ENCODE results near the gene ERV3-1. TPM values are rescaled to one million over a fixed set of nuclear protein-coding genes. Genes with fewer than 3 reads are reported as not detected.
"Not testable (repeated sequence)": the region's sequence is repeated elsewhere in the genome, so short reads cannot be mapped to it uniquely, and the experiment has no call there.

Gene ERV3-1, protein sequence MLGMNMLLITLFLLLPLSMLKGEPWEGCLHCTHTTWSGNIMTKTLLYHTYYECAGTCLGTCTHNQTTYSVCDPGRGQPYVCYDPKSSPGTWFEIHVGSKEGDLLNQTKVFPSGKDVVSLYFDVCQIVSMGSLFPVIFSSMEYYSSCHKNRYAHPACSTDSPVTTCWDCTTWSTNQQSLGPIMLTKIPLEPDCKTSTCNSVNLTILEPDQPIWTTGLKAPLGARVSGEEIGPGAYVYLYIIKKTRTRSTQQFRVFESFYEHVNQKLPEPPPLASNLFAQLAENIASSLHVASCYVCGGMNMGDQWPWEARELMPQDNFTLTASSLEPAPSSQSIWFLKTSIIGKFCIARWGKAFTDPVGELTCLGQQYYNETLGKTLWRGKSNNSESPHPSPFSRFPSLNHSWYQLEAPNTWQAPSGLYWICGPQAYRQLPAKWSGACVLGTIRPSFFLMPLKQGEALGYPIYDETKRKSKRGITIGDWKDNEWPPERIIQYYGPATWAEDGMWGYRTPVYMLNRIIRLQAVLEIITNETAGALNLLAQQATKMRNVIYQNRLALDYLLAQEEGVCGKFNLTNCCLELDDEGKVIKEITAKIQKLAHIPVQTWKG
- 1.5 and 4.0 TPM in 2 replicates for total RNA-seq (2014; rRNA removed; shearing (Covaris generic))

DNA sequence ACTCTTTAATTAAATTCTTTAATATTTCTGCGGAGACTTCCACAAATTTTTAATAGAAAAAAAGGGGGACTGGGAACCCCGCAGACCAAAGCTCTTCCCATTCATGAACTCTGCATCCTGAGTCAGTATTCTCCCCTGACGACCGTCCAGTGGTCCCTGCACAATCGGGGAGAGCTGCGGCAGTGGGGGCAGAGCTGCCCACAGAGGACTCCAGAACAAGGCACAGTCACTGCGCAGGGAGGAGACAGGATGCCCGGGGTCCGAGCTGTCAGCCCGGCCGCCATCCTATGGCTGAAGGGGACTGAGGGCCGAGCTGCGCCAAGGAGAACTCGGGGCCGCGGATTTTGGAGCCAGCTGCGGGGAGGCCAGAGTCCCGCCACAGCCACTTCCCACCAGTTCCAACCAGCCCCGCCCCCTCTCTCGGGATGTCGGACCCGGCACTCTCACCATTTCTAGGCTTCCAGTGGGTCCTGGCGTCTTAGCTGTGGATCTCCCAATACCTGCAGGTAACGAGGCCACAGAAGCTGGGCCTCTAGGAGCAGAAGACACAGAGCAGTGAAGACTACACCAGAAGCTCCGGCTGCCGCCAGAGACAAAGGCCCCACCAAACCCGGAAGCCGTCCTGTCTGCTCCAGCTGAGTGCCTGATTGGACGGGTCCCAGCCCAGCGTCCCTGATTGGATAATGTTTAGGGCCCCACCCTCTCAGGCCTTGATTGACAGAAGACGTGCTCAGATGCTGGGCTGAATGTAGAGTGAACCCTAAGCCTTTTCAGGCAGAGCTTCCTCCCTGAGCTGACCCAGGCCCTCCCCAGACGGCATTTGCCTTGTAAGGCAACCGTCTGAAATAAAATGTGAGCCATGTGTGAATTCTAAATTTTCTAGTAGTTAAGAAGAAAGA lies at the start of gene ERV3-1:
TSS of gene ERV3-1 (minus strand) at position 594 of the 899 bp plus-strand sequence. CDS start 13,661 bp downstream, outside the sequence.
- H3K36me3 ChIP-seq: peaks cover 22% of the 10 kb centered on the region
- peak within 1 kb of the TSS; percentile 59 for H3K4me3 ChIP-seq
- peaks cover 3% of the 10 kb centered on the region; the same call in 1 of the 2 replicates for H3K4me1 ChIP-seq (replicated peaks)
- peak; percentile 89 to 93 for DNase-seq (ENCODE audit: low read depth in 1 of 2, low spot score in 2 of 2)
- no peaks in the 10 kb centered on the region for H3K27me3 ChIP-seq (replicated peaks)
- no peaks in the 10 kb centered on the region for H3K9me3 ChIP-seq (replicated peaks)
- peak within 1 kb of the TSS; percentile 56 for H3K27ac ChIP-seq

DNA sequence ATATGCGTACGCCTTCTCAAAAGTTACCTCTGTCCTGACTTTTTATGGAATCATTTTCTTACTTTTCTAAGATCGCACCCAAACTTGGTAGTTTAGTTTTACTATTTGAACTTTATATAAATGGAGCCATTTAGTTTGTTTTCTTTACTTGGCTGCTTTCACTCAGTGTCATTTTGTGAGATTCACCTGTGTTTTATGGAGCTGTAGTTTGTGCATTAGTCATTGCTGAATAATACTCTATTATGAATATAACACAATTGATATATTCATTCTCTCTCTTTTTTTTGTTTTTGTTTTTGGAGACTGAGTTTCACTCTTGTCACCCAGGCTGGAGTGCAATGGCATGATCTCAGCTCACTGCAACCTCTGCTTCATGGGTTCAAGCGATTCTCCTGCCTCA lies 49.3 kb upstream of the ERV3-1 start:
- H3K9me3 ChIP-seq (replicated peaks); H3K36me3 ChIP-seq; H3K27ac ChIP-seq; H3K4me1 ChIP-seq (replicated peaks); H3K27me3 ChIP-seq (replicated peaks); H3K4me3 ChIP-seq; DNase-seq (ENCODE audit: low read depth in 1 of 2, low spot score in 2 of 2): not testable (repeated sequence)

DNA sequence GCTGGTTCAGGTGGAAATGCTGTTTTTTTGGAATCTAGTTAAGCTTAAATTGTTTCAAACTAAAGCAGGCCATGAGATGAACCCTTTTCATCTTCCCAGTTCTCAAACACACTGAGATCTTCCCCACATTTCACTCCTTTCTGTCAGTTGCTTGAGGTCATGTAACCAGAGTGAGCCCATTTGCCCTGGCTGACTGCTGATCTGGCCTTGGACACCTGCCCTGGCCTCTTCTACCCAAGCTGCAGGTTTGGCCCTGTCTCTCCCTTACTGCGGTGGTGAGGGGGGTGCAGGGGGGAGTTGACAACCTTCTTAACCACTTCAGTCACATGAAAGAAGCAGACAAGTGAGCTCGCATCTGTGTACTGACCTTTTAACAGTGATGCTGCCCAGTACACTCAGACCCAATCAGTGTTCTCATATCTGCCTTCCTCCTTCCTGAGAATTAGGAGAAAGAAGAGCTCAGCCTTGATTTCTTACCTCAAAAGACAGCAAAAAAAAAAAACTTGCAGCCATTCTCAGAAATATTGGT lies 48.0 kb upstream of the ERV3-1 start:
- not testable (repeated sequence) for H3K27me3 ChIP-seq (replicated peaks)

DNA sequence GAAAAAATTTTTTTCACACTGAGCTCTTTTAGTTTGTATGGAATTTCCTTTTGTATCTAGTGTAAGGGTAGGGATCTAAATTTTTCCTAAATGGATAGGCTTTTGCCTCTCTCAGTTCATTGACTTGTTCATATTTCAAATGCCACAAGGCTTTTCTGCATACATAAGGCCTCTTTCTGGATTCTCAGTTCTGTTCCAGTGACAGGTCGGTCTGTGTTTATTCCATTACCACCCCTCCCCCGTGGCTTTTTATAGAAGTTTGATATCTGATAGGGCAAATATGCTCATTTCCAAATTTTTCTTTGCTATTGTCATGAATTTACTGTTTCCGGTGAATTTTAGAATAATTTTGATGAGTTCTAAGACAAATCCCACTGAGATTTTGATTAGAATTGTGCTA lies 45.2 kb upstream of the ERV3-1 start:
- not testable (repeated sequence) for H3K9me3 ChIP-seq (replicated peaks); H3K27me3 ChIP-seq (replicated peaks); DNase-seq (ENCODE audit: low read depth in 1 of 2, low spot score in 2 of 2); H3K4me3 ChIP-seq; H3K36me3 ChIP-seq; H3K27ac ChIP-seq; H3K4me1 ChIP-seq (replicated peaks)

More for the DNA sequence above, 48.0 kb upstream of the ERV3-1 start:
- DNase-seq (ENCODE audit: low read depth in 1 of 2, low spot score in 2 of 2); H3K27ac ChIP-seq; H3K36me3 ChIP-seq; H3K4me1 ChIP-seq (replicated peaks); H3K9me3 ChIP-seq (replicated peaks); H3K4me3 ChIP-seq: not testable (repeated sequence)

DNA sequence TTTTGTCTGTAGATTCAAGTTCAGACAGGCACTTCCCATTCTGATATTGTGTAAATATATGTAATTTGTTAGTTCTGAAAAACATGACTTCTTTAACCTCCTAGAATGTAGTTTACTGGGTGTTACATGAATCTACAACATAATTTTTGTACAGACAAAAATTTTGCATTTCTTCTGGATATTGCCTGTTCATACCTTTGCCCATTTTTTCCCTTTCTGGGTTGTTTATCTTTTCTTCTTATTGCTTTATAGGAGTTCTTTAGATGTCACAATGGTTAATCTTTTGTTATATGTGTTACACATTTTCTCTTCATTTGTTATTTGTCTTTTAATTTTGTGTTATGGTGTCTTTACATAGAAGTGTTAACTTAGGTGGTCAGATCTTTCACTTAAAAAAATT lies 44.7 kb upstream of the ERV3-1 start:
- not testable (repeated sequence) for DNase-seq (ENCODE audit: low read depth in 1 of 2, low spot score in 2 of 2); H3K27me3 ChIP-seq (replicated peaks); H3K4me1 ChIP-seq (replicated peaks); H3K27ac ChIP-seq; H3K9me3 ChIP-seq (replicated peaks); H3K36me3 ChIP-seq; H3K4me3 ChIP-seq

DNA sequence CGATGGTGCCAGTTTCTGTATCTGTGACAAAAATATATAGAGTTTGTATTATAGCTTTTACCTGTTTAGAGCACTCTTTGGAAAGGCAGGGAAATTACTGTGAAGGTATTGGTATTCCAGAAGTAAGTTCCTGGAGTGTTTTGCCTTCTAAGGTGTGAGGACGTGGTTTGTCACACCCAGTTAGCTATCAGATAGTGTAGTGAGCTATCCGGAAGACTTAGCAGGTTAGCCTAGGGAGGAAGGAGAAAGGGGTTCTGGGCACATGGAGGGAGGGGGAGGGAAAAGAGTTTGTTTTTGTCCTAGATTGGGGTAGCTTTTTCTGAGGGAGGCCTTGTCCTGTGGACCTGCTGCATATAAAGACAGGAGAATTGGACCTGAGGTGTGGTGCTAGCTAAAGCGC lies 39.8 kb upstream of the ERV3-1 start:
- H3K4me3 ChIP-seq; H3K4me1 ChIP-seq (replicated peaks); DNase-seq (ENCODE audit: low read depth in 1 of 2, low spot score in 2 of 2); H3K9me3 ChIP-seq (replicated peaks); H3K27me3 ChIP-seq (replicated peaks); H3K27ac ChIP-seq; H3K36me3 ChIP-seq: not testable (repeated sequence)

DNA sequence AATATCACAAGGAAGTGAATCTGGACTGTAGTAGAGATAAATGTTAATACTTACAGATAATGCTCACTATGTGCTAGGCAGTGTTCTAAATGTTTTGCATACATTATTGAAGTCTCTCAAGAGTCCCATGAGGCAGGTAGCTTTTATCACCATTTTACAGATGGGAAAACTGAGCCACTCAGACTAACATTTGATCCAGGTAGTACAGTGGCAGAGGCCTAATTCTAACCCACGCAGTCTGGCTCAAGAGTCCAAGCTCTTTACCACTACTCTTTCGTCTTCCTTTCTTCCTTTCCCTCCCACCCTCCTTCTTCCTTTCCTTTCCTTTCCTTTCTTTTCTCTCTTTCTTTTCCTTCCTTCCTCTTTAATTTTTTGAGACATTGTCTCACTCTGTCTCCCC lies 39.1 kb upstream of the ERV3-1 start:
- not testable (repeated sequence) for H3K4me3 ChIP-seq; DNase-seq (ENCODE audit: low read depth in 1 of 2, low spot score in 2 of 2); H3K36me3 ChIP-seq; H3K4me1 ChIP-seq (replicated peaks); H3K9me3 ChIP-seq (replicated peaks); H3K27ac ChIP-seq; H3K27me3 ChIP-seq (replicated peaks)

DNA sequence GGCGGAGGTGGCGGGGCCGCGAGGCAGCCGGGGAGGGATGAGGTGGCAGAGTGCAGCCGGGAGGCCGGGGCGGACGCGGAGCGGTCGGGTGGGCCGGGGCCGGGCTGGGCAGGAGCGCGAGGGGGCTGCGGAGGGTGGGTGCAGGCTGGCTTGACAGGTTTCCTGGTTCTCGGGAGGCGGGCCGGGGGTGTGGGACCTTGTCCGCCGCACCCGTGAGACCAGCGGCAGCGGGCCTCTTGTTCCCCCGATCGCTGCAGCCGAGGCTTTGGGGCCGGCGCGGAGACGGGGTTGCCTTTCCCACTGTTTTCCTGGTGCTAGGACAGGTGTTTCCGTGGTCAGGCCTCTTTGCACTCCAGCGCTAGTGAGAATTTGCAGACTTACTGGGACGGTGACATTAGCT lies 32.3 kb upstream of the ERV3-1 start:
- H3K4me3 ChIP-seq: peak overlapping the region; percentile 57
- H3K27me3 ChIP-seq (replicated peaks); H3K9me3 ChIP-seq (replicated peaks); H3K27ac ChIP-seq; H3K36me3 ChIP-seq; H3K4me1 ChIP-seq (replicated peaks): not testable (repeated sequence)
- peak; percentile 18 to 40 for DNase-seq (ENCODE audit: low read depth in 1 of 2, low spot score in 2 of 2)

DNA sequence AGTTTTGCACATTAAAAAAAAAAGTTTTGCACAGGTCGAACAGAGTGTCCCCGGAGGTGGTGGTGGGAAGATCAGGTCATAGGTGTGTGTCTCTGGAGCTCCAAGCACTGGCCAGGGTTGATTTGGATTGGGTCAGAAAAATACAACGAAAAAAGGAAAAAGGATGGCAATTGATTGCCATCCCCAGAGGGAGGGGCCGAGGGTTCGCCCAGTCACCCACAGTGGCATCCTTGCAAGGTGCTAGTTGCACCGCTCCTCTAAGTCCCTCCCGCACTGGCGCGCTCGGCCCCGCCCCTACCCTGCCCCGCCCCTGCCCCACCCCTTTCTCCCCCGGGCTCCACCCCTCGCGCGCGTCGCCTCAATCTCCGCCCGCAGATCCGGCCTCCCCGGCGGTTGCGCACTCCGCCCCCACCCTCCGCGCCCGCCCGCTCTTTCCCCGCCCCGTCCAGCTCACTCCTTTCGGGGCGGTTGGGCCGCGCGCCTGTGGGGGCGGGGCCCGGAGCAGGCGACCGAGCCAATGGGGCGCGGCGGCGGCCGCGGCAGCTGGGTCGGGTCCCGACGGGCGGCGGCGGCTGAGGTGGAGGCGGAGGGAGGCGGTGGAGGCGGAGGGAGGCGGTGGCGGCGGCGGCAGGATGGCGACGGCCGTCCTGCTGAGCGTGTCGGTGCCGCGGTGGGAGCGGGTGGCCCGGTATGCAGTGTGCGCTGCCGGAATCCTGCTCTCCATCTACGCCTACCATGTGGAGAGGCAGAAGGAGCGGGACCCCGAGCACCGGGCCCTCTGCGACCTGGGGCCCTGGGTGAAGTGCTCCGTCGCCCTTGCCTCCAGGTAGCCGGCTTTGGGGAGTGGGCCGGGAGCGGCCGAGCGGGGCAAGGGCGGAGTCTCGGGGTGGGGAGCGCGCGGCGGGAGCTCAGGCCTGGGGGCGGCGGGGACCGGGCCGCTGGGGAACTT lies 31.5 kb upstream of the ERV3-1 start:
- H3K9me3 ChIP-seq (replicated peaks): no peaks in the 10 kb centered on the region
- DNase-seq (ENCODE audit: low read depth in 1 of 2, low spot score in 2 of 2): peak; percentile 77 to 93
- H3K27me3 ChIP-seq (replicated peaks): no peaks in the 10 kb centered on the region
- no peak overlapping the region for H3K27ac ChIP-seq
- H3K36me3 ChIP-seq: no peaks in the 10 kb centered on the region
- H3K4me1 ChIP-seq (replicated peaks): peaks cover 7% of the 10 kb centered on the region; the same call in 1 of the 2 replicates
- peak overlapping the region; percentile 57 for H3K4me3 ChIP-seq

DNA sequence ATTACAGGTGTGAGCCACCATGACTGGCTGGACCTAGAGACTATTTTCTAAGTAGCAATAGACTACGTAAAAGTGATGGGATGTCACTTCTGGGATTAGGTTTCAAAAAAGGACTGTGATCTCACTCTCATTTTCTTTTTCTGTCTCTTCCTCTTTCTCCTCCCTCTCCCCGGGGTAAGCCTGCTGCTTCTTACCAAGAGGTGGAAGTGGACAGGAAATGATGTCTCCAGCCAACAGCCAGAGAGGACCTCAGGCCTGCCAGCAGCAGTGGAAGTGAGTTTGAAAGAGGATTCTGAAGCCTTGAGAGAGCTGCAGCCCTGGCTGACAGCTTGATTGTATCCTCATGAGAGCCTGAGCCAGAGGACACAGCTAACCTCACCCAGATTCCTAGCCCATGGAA lies 30.0 kb upstream of the ERV3-1 start:
- not testable (repeated sequence) for H3K36me3 ChIP-seq; H3K4me3 ChIP-seq; H3K27me3 ChIP-seq (replicated peaks); DNase-seq (ENCODE audit: low read depth in 1 of 2, low spot score in 2 of 2); H3K9me3 ChIP-seq (replicated peaks); H3K27ac ChIP-seq; H3K4me1 ChIP-seq (replicated peaks)

DNA sequence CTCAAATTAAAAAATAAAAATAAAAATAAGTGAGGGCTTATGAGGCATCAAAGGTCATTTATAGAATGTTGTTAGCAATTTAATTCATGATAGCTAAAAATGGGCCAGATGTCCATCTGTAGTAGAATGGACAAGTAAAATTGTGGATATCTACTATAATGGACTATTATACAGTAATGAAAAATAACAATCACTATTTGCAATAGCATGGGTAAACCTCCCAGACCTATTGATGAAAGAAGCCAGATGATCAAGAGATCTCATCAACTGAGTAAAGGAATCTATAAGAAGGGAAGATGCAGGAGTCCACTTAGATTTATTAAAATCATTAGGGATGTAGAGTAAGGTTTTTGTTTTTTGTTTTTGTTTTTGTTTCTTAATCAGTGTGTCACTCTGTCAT lies 29.0 kb upstream of the ERV3-1 start:
- not testable (repeated sequence) for DNase-seq (ENCODE audit: low read depth in 1 of 2, low spot score in 2 of 2); H3K36me3 ChIP-seq; H3K4me3 ChIP-seq; H3K27ac ChIP-seq; H3K27me3 ChIP-seq (replicated peaks); H3K9me3 ChIP-seq (replicated peaks); H3K4me1 ChIP-seq (replicated peaks)

DNA sequence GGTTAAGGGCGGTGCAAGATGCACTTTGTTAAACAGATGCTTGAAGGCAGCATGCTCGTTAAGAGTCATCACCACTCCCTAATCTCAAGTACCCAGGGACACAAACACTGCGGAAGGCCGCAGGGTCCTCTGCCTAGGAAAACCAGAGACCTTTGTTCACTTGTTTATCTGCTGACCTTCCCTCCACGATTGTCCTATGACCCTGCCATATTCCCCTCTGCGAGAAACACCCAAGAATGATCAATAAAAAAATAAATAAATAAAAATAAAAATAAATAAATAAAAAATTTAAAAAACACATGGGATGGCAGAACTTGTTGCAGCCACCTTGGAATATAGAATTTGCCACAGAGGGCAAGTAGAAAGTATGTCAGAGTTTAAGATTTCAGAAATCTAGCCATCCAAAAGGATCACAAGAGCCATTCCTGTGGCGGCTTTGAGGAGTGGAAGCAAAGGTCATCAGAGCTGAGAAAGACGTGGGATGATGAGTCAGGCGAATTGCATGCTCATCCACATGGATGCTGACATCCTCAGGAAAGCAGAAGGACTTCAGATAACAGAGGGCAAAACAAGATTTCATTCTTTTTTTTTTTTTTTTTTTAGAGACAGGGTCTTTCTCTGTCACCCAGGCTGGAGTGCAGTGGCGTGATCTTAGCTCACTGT lies 27.8 kb upstream of the ERV3-1 start:
- H3K4me1 ChIP-seq (replicated peaks); H3K27me3 ChIP-seq (replicated peaks); H3K9me3 ChIP-seq (replicated peaks); H3K4me3 ChIP-seq; DNase-seq (ENCODE audit: low read depth in 1 of 2, low spot score in 2 of 2); H3K36me3 ChIP-seq; H3K27ac ChIP-seq: not testable (repeated sequence)

Measured in SJSA1 (cell line).